GM19025 (cell line): Measurements from ENCODE around the gene PDRG1.
A peak's percentile ranks its signal among the peaks of the same experiment; 100 is the strongest.
"Not testable (repeated sequence)": the region's sequence is repeated elsewhere in the genome, so short reads cannot be mapped to it uniquely, and the experiment has no call there.

Experiments used
- ATAC-seq: cut with Tn5 transposase; IDR thresholded peaks from one replicate; pipeline ENCODE4 v1.9.1; 2021; ENCODE audit warnings: mild to moderate bottlenecking, low read depth, moderate library complexity; ENCODE audit not compliant: unreplicated experiment

Gene PDRG1

DNA sequence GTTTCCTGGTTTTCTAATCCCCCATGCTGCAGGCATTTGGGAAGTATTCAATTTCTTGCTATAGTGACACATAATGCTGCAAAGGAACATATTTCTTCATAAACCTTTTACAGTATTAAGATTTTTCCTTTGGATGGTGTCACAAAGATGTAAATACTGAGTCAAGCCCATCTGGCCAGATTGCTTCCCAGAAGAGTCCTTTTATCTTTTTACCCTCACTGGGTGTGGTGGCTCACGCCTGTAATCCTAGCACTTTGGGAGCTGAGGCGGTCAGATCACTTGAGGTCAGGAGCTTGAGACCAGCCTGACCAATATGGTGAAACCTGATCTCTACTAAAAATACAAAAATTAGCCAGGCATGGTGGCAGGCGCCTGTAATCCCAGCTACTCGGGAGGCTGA is 22.2 kb downstream of the PDRG1 start:
- not testable (repeated sequence) for ATAC-seq

GRCh38 chr20:31927627-31928159 is 24.2 kb downstream of the PDRG1 start:
- ATAC-seq, result no peak

- no peak for ATAC-seq
Measured at GRCh38 chr20:31926493-31926892, 25.4 kb downstream of the PDRG1 start.

GRCh38 chr20:31925631-31926030 is 26.2 kb downstream of the PDRG1 start:
- ATAC-seq, result no peak

DNA sequence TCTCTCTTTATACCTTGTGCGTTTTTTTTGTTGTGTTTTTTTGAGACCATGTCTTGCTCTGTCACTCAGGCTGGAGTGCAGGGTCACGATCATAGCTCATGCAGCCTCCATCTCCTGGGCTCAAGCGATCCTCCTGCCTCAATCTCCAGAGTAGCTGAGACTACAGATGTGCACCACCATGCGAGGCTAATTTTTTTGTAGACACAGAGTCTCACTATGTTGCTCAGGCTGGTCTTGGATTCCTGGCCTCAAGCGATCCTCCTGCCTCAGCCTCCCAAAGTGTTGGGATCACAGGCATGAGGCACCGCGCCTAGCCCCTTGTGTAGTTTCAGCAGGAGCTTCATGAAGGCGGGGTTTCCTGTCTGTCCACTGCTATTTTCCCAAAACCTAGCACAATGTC is 27.3 kb downstream of the PDRG1 start:
- no peak for ATAC-seq

DNA sequence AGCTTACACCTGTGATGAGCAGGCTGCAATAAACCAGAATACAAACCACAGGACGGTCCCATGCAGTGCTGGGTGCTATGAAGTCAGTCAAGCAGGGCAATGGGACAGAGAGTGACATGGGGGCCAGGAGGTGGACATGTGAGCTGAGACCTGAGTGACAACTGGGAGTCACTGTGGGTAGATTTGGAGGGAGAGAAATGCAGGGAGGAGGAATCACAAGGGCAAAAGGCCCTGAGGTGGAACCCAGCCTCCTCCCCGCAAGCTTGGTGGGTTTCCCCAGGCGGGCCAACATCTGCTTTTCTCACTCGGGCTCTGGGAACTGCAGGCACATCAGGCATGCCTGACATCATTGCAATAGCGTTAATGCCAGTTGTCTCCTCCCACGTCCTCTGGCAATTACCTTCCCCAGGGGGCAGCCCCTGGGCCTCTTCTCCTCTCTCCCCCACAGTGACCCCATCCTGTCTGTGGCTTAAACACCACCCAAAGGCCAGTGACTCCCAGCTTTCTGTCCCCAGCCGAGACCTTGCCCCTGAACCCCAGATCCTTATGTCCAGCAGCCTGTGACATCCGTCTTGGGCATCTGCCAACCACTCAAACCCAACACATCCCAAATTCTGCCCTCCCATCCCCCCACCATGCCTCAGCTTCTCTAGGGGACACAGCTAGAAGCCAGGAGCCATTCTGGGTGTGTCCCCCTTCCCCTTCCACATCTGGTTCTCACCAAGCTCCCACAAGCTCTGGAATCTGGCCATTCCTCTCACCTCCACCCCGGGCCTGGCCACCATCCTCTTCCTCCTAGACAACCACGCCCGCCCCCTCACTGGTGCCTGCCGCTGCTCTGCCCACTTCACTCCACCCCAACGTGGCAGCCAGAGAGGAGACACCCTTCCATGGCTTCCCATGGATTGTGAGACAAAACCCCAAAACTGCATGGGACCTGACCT is 28.2 kb downstream of the PDRG1 start:
- peak; percentile 55 for ATAC-seq

- no peak for ATAC-seq
Measured at GRCh38 chr20:31922588-31922987, 29.3 kb downstream of the PDRG1 start.

GRCh38 chr20:31922181-31922580 is 29.7 kb downstream of the PDRG1 start:
- no peak for ATAC-seq

- ATAC-seq, result not testable (repeated sequence)
Measured at GRCh38 chr20:31921480-31921879, 30.4 kb downstream of the PDRG1 start.

DNA sequence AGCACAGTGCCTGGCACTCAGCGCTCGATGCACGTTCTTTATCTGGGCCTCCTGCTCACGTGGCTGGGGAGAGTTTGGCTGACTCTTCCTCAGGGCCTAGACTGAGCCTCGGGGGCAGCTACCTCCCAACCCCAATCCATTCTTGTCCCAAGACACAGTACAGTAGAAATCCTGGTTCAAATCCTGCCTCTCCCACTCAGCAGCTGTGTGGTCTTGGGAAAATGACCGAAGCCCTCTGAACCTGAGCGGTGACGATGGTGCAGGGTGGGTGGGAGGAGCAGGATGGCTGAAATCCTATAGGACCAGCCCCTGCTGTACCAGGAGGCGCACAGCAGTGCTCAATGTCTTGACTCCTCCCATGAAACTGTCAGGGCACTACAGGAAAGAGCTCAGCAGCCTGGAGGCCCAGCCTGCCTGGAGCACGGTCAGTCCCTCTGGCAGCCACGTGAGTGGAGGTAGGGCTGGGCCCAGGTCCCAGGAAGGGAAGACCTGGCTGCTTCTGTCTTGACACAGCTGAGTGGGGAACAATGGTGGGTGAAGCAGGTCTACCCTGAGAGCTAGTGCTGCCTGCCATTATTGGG is 31.5 kb downstream of the PDRG1 start:
- ATAC-seq, result no peak

DNA sequence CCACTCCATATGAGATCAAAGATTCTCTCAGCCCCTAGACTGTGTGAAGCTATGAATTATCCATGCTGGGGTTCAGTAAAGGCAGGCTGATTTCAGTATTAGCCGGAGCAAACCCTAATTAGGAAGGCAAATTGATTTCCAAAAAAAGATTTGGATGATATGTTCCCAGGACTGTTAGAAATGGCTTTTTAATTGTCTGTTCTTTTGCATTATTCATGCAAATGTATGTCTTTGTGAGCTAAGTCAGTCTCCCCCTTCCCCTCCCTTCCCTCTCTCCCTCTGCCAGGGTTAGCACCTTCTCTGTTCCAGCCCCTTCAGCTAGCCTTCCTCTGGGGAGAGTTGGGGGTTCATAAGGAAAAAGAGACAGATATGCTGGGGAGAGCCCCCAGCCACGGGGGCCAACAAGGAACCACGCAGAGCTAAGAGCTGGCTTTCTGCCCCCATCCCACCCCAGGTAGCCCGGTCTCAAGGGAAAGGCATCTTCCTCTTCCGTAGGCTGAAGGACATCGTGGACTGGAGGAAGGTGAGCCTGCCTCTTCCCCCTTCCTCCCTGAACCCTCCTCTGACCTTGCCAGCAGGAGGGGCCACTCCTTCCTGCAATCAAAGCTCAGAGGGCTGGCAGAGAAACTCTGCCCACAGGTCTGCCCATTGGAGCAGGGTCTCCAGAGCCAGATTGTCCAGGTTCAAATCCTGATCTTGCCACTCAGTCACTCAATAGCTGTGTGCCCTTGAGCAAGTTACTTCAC is 32.3 kb downstream of the PDRG1 start:
- ATAC-seq, result no peak

DNA sequence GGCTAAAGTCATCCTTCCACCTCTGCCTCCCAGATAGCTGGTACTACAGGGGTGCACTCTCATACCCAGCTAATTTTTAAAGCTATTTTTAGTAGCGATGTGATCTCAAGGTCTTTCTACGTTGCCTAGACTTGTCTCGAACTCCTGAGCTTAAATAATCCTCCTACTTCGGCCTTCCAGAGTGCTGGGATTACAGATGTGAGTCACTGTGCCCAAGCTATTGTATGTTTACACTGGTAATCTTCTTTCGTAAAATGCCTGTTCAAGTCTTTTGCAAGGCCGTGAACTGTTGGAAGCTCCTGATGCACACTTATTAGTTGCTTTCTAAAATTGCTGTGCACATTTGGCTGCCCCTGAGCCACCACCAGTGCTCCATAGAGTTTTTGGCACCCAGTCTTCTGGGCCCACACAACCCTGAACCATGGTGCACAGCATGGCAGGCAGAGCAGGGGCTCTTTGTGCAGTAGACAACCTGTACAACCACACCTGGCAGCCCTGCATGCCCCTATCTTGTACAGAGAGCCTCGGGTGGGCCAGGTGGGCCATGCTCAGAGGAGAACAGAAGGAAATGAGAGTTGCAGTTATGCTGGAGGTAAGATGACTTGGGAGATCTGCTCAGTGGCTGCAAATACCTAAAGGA is 33.3 kb downstream of the PDRG1 start:
- no peak for ATAC-seq

GRCh38 chr20:31917962-31918412 is 33.9 kb downstream of the PDRG1 start:
- not testable (repeated sequence) for ATAC-seq

DNA sequence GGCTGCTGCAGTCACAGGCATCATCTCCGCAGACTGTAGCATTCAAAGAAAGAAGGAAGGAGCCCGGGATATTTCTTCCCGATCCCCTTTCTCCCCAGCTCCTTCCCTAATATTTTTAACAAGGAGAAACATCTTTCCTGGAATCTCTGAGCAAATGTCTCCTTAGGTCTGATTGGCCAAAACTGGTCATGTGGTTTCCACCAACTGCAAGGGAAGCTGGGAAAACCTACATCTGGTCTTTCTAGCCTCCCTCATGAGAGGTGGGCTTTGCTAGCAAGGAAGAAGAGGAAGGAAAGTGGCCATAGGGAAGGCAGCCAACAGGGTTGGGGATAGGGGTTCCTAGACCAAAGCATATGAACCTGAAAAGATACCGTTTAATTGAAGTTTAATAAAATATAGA is 35.1 kb downstream of the PDRG1 start:
- no peak for ATAC-seq

- ATAC-seq, result no peak
Measured at GRCh38 chr20:31915491-31916280, 36.2 kb downstream of the PDRG1 start.

- no peak for ATAC-seq
Measured at GRCh38 chr20:31914170-31914569, 37.7 kb downstream of the PDRG1 start.

DNA sequence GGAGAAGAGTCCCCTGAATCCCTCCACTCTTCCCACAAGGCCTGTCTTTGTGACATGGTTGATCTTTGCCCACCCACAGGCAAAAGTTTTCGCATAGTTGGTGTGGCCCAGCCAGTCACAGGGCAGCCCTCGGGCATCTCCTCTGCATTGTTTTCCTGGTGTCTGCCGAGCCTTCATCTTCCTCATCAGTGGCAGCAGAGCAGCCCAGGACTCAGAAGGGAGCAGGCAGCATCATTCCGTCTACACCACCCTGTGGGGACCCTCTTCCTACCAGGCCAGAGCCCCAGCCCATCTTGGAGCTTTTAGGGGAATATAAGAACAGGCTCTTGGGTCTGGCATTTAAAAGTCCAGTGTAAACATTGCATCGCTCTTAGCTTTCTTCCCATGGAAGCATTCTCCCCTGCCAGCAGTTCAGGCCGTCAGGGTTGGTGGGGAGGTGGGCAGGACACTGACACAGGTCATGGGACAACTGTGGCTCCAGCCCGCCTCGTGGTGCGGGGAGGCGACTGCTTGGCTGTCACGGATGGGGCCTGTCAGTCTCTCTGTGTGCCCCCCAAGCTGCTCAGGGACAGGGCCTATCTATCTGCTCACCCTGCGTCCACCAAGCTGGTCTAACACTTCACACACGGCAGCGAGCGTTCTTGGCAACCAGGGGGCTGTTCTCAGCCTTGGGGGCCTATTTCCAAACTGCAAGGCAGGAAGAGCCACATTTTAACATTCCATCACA is 38.3 kb downstream of the PDRG1 start:
- no peak for ATAC-seq

DNA sequence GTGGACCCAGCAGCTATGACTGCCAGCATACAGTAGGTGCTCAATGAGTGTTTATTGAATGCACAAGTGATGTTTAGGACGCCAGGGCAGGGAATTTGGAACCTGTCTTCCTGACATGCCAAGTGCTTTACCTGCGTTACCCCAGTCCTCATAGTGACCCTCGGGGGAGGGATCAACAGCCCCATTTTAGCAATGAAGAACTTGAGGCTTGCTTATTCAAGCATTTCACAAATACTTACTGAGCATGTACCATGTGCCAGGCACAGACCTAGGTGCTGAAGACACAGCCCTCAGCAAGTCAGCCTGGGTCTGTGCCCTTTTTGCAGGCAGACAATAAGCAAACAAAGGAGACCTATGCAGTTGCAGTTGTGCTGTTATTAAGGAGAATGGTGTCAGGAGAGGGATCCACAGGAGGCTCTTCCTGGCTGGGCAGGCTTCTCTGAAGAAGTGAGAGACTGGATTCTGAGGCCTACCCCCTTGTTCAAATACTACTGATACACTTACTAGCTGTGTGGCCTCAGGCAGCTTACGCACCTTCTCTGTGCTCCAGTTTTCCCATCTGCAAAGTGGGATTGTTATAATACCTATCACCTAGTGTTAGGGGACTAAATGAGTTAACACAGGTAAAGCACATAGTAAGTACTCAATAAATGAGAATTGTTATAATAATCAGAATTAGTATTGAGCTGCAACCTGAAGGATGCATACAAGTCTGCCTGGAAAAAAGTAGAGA is 41.6 kb downstream of the PDRG1 start:
- ATAC-seq, result no peak
